GM12801 (cell line): ENCODE data around the gene GBE1.

Source experiments
- CTCF ChIP-seq: IDR thresholded peaks from one replicate; pipeline ENCODE4 v1.5.1; 2011; ENCODE audit warnings: control low read depth; ENCODE audit not compliant: insufficient read length; ENCODE audit errors: extremely low read depth

GBE1 gene

DNA sequence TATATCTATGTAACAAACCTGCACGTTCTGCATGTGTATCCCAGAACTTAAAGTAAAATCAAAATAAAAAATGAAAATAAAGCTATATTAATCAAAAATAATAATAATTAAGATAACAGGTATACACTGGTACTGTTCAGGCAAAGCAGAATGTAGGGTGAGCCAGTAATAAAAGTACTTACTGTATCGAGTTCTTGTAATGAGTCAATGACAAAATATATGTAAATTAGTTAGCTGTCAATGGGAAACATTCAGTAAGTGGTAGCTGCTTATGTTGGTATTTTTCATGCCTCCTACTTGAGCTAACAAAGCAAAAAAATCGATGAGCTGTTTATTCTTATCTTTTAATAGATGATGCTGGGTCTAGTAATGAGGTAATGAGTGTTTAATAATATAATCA, 93.2 kb downstream of the GBE1 start:
- no peak for TF ChIP-seq CTCF

DNA sequence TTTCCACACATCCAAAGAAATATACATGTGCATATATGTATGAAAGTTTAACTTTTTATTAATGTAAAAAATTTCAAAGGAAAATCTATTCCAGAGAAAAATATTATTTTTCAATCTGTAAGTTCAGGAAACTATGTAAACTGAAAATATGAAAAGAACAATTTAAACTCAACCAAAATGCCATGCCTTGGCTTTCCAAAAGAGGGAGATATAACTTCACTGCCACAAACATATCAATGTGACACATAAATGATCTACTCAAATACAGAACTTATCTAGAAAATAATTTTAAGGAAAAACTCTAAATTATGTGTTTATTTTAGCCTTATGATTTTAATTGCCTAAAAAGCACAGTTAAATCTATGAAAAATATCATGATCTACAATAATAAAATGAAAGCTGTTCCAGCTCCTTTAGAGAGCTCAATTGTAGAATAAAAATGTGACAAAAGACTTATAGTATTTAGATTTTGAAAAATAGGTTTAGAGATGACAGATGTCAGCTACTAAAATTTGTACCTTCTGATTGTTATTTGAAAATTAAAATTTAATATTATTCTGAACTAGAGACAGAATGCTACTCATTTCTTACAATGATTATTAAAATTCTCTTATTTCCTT, 94.8 kb downstream of the GBE1 start:
- TF ChIP-seq CTCF: no peak

- no peak for TF ChIP-seq CTCF
Measured at GRCh38 chr3:81663114-81663513, 98.3 kb downstream of the GBE1 start.

GRCh38 chr3:81660036-81660435, 101.4 kb downstream of the GBE1 start:
- TF ChIP-seq CTCF: no peak

DNA sequence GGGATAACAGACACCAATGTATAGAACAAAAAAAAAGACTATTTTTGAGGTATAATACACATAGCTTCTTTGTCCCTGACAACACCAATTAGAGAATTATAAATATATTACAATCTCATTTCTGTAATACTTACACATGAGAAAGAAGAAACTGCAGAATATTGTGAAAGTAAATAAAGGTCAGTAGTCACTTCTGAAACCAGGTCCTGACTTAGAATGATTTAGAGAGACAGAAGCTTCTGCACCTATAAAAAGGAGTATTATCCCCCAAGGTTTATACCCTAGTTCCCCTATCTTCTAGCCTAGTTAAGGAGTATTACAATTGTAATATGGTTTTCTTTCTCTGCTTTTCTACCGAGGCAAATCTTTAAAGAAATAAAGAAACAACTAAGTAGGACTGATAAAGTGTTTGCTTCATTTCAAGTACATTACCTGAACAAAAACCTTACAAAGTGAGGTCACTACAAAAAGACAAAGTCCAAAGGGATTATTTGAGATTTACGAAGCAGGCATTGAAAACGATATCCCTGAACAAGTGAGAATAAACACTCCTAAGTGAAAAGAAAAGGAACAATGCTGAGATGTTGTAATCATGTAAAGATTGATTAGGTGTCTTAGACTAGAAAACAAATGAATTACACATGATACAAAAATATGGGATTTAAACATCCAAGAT, 103.0 kb downstream of the GBE1 start:
- TF ChIP-seq CTCF: no peak

DNA sequence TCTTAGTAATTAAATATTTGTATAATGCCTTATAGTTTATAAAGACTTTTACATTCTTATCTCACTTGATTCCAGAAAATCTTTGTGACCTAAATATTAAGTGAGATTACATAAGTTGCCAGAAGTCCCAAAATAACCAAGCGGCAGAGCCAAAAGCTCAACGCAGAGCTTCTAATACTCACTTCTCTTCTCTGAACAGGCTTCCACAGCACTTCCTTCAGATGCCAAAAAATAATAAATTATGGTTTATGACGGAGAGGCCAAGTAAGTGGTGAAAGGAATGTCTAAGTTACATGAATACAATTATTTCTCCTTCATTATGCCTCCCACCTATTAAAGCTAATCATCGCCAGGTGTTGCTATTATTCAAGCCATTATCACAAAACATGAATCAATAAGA, 110.3 kb downstream of the GBE1 start:
- no peak for TF ChIP-seq CTCF

DNA sequence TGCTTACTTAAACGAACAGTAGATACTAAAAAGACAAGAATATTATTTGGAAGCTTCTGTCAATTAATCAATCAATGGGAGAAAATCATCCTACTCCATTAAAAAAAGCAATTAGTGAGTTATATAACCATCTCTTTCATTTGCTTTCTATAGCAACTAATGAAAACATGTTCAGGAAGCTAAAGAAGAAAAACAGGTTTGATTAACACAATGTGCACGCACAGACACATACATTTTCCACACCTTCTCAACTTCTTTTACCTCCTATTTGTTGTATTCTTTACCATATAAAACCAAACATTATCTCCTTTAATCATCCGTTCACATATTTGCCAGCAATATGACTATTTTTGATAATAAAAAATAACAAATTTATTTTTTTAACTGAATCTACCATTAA, 111.3 kb downstream of the GBE1 start:
- no peak for TF ChIP-seq CTCF

DNA sequence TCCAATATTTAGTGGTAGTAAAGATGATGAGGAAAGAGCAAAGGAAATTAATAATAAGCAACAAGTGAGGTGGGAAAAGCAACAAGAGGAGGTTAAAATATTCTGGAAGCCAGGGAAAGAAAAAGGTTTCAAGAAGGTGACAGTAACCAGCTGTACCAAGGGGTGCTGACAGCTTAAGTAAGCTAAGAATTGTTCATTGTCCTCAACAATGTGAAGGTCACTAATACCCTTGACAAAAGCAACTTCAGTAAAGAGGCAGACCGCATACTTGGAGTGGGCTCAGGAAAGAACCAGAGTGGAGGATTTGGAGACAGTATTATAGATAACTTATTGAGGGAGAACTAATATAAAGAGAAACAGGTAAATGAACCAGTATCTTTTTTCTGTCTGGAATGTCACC, 116.2 kb downstream of the GBE1 start:
- TF ChIP-seq CTCF: no peak
